CD8-positive, alpha-beta memory T cell (primary cell): ENCODE measurements around the gene AKAP6. TPM values are rescaled to one million over a fixed set of nuclear protein-coding genes. Genes with fewer than 3 reads are reported as not detected.

Source experiments
- CTCF ChIA-PET: fragments of 350-600 bp; sonication (Branson Sonifier 250); formaldehyde crosslinking; loops from one replicate; lab custom pipeline; 2021; ENCODE audit warnings: antibody characterized with exemption; lab: Charles Lee
- POLR2A ChIA-PET: fragments of 350-600 bp; sonication (Branson Sonifier 250); formaldehyde crosslinking; loops from one replicate; lab custom pipeline; 2021; ENCODE audit warnings: antibody characterized with exemption; lab: Charles Lee
- DNase-seq, 5 donors: peaks; one replicate each; pipeline versions ENCODE4 v3.0.0 to v3.0.0-alpha.2; 2020 to 2022; ENCODE audit warnings: mixed read lengths in 1 of 5
- H3K27ac ChIP-seq: one replicate; pipeline ENCODE4 v1.7.0; 2013; ENCODE audit warnings: low read depth, mild to moderate bottlenecking, low read length, moderate library complexity
- H3K27me3 ChIP-seq: 2 replicates; pipeline ENCODE4 v1.7.0; 2013; ENCODE audit warnings: low read length, mild to moderate bottlenecking; ENCODE audit not compliant: insufficient read depth, poor library complexity, severe bottlenecking
- H3K36me3 ChIP-seq: 2 replicates; pipeline ENCODE4 v1.7.0; 2013; ENCODE audit warnings: mild to moderate bottlenecking, low read length, moderate library complexity; ENCODE audit not compliant: insufficient read depth
- H3K4me1 ChIP-seq: 2 replicates; pipeline ENCODE4 v1.7.0; 2013; ENCODE audit warnings: mild to moderate bottlenecking, low read length, moderate library complexity; ENCODE audit not compliant: insufficient read depth
- H3K4me3 ChIP-seq: 2 replicates; pipeline ENCODE4 v1.7.0; 2013; ENCODE audit warnings: mild to moderate bottlenecking, low read length
- H3K9me3 ChIP-seq: 2 replicates; pipeline ENCODE4 v1.7.0; 2013; ENCODE audit warnings: mild to moderate bottlenecking, low read length
- H3K27ac Mint-ChIP-seq, 8 donors: one replicate each; pipeline ENCODE4 v1.8.0; 2020 to 2021; ENCODE audit warnings: mixed read lengths in 8 of 8, mild to moderate bottlenecking in 6 of 8, inconsistent platforms in 3 of 8, moderate library complexity in 3 of 8
- H3K27me3 Mint-ChIP-seq, 2 donors: one replicate each; pipeline ENCODE4 v1.8.0; 2020 to 2021; ENCODE audit warnings: mixed read lengths in 2 of 2, mild to moderate bottlenecking in 1 of 2, moderate library complexity in 1 of 2
- H3K36me3 Mint-ChIP-seq, 3 donors: one replicate each; pipeline ENCODE4 v1.8.0; 2020 to 2021; ENCODE audit warnings: mixed read lengths in 3 of 3, inconsistent platforms in 1 of 3, mild to moderate bottlenecking in 1 of 3
- H3K4me1 Mint-ChIP-seq, 3 donors: one replicate each; pipeline ENCODE4 v1.8.0; 2020 to 2021; ENCODE audit warnings: mixed read lengths in 3 of 3, inconsistent platforms in 1 of 3, mild to moderate bottlenecking in 1 of 3
- H3K4me3 Mint-ChIP-seq, 7 donors: one replicate each; pipeline ENCODE4 v1.8.0; 2020 to 2021; ENCODE audit warnings: mixed read lengths in 7 of 7, mild to moderate bottlenecking in 6 of 7, moderate library complexity in 4 of 7, inconsistent platforms in 2 of 7
- H3K9me3 Mint-ChIP-seq, 5 donors: one replicate each; pipeline ENCODE4 v1.8.0; 2020 to 2022; ENCODE audit warnings: mixed read lengths in 5 of 5, mild to moderate bottlenecking in 3 of 5, moderate library complexity in 2 of 5, inconsistent platforms in 1 of 5
- polyA plus RNA-seq: library from polyadenylated mRNA; unstranded; fragments of 300-500 nt; fragmentation: Illumina TruSeq; gene quantifications from one replicate; pipeline ENCODE4 v1.2.3, GENCODE V29; 2021
- total RNA-seq, 2 experiments: library from RNA; stranded (reverse); gene quantifications; one replicate each; pipeline ENCODE4 v1.2.3, GENCODE V29; 2021

AKAP6 gene
- total and polyA plus RNA-seq, 3 experiments from 2014 or later, result 0.49 to 1.5 (median 1.4) TPM

- no peak for DNase-seq
Measured at GRCh38 chr14:32611752-32612151, 282.7 kb downstream of the AKAP6 start.

GRCh38 chr14:32618991-32619390 lies 289.9 kb downstream of the AKAP6 start:
- DNase-seq, result no peak
- H3K27me3 ChIP-seq, result no peaks in the 10 kb centered on the region
- no peaks in the 10 kb centered on the region for H3K27me3 Mint-ChIP-seq
- no peaks in the 10 kb centered on the region for H3K36me3 Mint-ChIP-seq
- no peaks in the 10 kb centered on the region for H3K4me1 ChIP-seq
- H3K27ac ChIP-seq, result no peak overlapping the region
- ChIA-PET POLR2A (no interaction called here), CTCF (no interaction called here)
- H3K9me3 Mint-ChIP-seq, result peaks cover 0 to 13% (median 5%) of the 10 kb centered on the region in 5 donors
- no peaks in the 10 kb centered on the region for H3K4me1 Mint-ChIP-seq
- no peak overlapping the region for H3K27ac Mint-ChIP-seq
- no peaks in the 10 kb centered on the region for H3K9me3 ChIP-seq
- H3K36me3 ChIP-seq, result no peaks in the 10 kb centered on the region
- H3K4me3 ChIP-seq, result no peak overlapping the region
- no peak overlapping the region for H3K4me3 Mint-ChIP-seq

More at GRCh38 chr14:32611752-32612151, 282.7 kb downstream of the AKAP6 start:
- no peaks in the 10 kb centered on the region for H3K27me3 Mint-ChIP-seq
- no peak overlapping the region for H3K27ac Mint-ChIP-seq
- CTCF ChIA-PET, result no interaction called here
- Histone ChIP-seq H3K4me1 (no peaks in the 10 kb centered on the region), H3K27ac (no peak overlapping the region), H3K9me3 (no peaks in the 10 kb centered on the region), H3K36me3 (no peaks in the 10 kb centered on the region), H3K4me3 (no peak overlapping the region), H3K27me3 (no peaks in the 10 kb centered on the region)
- POLR2A ChIA-PET, result no interaction called here
- H3K9me3 Mint-ChIP-seq, result peaks cover 0 to 9% (median 0%) of the 10 kb centered on the region in 5 donors
- no peaks in the 10 kb centered on the region for H3K4me1 Mint-ChIP-seq
- no peak overlapping the region for H3K4me3 Mint-ChIP-seq
- no peaks in the 10 kb centered on the region for H3K36me3 Mint-ChIP-seq

GRCh38 chr14:32620303-32620702 lies 291.2 kb downstream of the AKAP6 start:
- Histone ChIP-seq H3K4me1 (no peaks in the 10 kb centered on the region), H3K36me3 (no peaks in the 10 kb centered on the region), H3K27ac (no peak overlapping the region), H3K27me3 (no peaks in the 10 kb centered on the region), H3K9me3 (no peaks in the 10 kb centered on the region), H3K4me3 (no peak overlapping the region)
- no peaks in the 10 kb centered on the region for H3K27me3 Mint-ChIP-seq
- no peak overlapping the region for H3K27ac Mint-ChIP-seq
- ChIA-PET POLR2A (no interaction called here), CTCF (no interaction called here)
- peaks cover 0 to 13% (median 5%) of the 10 kb centered on the region in 5 donors for H3K9me3 Mint-ChIP-seq
- H3K4me1 Mint-ChIP-seq, result no peaks in the 10 kb centered on the region
- no peak overlapping the region for H3K4me3 Mint-ChIP-seq
- no peaks in the 10 kb centered on the region for H3K36me3 Mint-ChIP-seq
- DNase-seq, result no peak

- Mint-ChIP-seq H3K9me3 (peaks cover 0 to 13% (median 5%) of the 10 kb centered on the region in 5 donors), H3K27me3 (no peaks in the 10 kb centered on the region), H3K36me3 (no peaks in the 10 kb centered on the region), H3K4me3 (no peak overlapping the region), H3K4me1 (no peaks in the 10 kb centered on the region), H3K27ac (no peak overlapping the region)
- Histone ChIP-seq H3K27me3 (no peaks in the 10 kb centered on the region), H3K9me3 (no peaks in the 10 kb centered on the region), H3K27ac (no peak overlapping the region), H3K4me1 (no peaks in the 10 kb centered on the region), H3K4me3 (no peak overlapping the region), H3K36me3 (no peaks in the 10 kb centered on the region)
- POLR2A ChIA-PET, result no interaction called here
- CTCF ChIA-PET, result no interaction called here
- no peak for DNase-seq
Measured at GRCh38 chr14:32620724-32621123, 291.6 kb downstream of the AKAP6 start.

- ChIA-PET POLR2A (no interaction called here), CTCF (no interaction called here)
- Histone ChIP-seq H3K27me3 (no peaks in the 10 kb centered on the region), H3K27ac (no peak overlapping the region), H3K4me1 (no peaks in the 10 kb centered on the region), H3K9me3 (no peaks in the 10 kb centered on the region), H3K36me3 (no peaks in the 10 kb centered on the region), H3K4me3 (no peak overlapping the region)
- H3K9me3 Mint-ChIP-seq, result peaks cover under 1 to 13% (median 5%) of the 10 kb centered on the region in 5 donors
- H3K27ac Mint-ChIP-seq, result no peak overlapping the region
- no peaks in the 10 kb centered on the region for H3K4me1 Mint-ChIP-seq
- H3K4me3 Mint-ChIP-seq, result no peak overlapping the region
- H3K27me3 Mint-ChIP-seq, result no peaks in the 10 kb centered on the region
- H3K36me3 Mint-ChIP-seq, result no peaks in the 10 kb centered on the region
- no peak for DNase-seq
Measured at GRCh38 chr14:32621585-32621984, 292.5 kb downstream of the AKAP6 start.

- CTCF ChIA-PET, result no interaction called here
- Histone ChIP-seq H3K36me3 (no peaks in the 10 kb centered on the region), H3K27me3 (no peaks in the 10 kb centered on the region), H3K4me1 (no peaks in the 10 kb centered on the region), H3K27ac (no peak overlapping the region), H3K4me3 (no peak overlapping the region), H3K9me3 (no peaks in the 10 kb centered on the region)
- POLR2A ChIA-PET, result no interaction called here
- Mint-ChIP-seq H3K27ac (no peak overlapping the region), H3K9me3 (peaks cover 2 to 8% (median 4%) of the 10 kb centered on the region in 5 donors), H3K36me3 (no peaks in the 10 kb centered on the region), H3K4me3 (no peak overlapping the region), H3K27me3 (no peaks in the 10 kb centered on the region), H3K4me1 (no peaks in the 10 kb centered on the region)
- no peak for DNase-seq
Measured at GRCh38 chr14:32622742-32623141, 293.6 kb downstream of the AKAP6 start.

- peaks cover 0 to 8% (median 3%) of the 10 kb centered on the region in 5 donors for H3K9me3 Mint-ChIP-seq
- Histone ChIP-seq H3K4me1 (no peaks in the 10 kb centered on the region), H3K4me3 (no peak overlapping the region), H3K36me3 (no peaks in the 10 kb centered on the region), H3K27me3 (no peaks in the 10 kb centered on the region), H3K9me3 (no peaks in the 10 kb centered on the region), H3K27ac (no peak overlapping the region)
- H3K36me3 Mint-ChIP-seq, result no peaks in the 10 kb centered on the region
- ChIA-PET POLR2A (no interaction called here), CTCF (no interaction called here)
- H3K27ac Mint-ChIP-seq, result no peak overlapping the region
- no peaks in the 10 kb centered on the region for H3K27me3 Mint-ChIP-seq
- no peak overlapping the region for H3K4me3 Mint-ChIP-seq
- H3K4me1 Mint-ChIP-seq, result no peaks in the 10 kb centered on the region
- no peak for DNase-seq
Measured at GRCh38 chr14:32623300-32624093, 294.4 kb downstream of the AKAP6 start.

- ChIA-PET POLR2A (no interaction called here), CTCF (no interaction called here)
- no peak overlapping the region for H3K4me3 Mint-ChIP-seq
- no peak overlapping the region for H3K27ac Mint-ChIP-seq
- peaks cover 0 to 7% (median 3%) of the 10 kb centered on the region in 5 donors for H3K9me3 Mint-ChIP-seq
- no peaks in the 10 kb centered on the region for H3K36me3 Mint-ChIP-seq
- H3K36me3 ChIP-seq, result no peaks in the 10 kb centered on the region
- no peaks in the 10 kb centered on the region for H3K4me1 Mint-ChIP-seq
- no peaks in the 10 kb centered on the region for H3K4me1 ChIP-seq
- H3K4me3 ChIP-seq, result no peak overlapping the region
- DNase-seq, result no peak
- H3K27me3 ChIP-seq, result no peaks in the 10 kb centered on the region
- H3K27me3 Mint-ChIP-seq, result no peaks in the 10 kb centered on the region
- H3K27ac ChIP-seq, result no peak overlapping the region
- no peaks in the 10 kb centered on the region for H3K9me3 ChIP-seq
Measured at GRCh38 chr14:32625211-32625610, 296.1 kb downstream of the AKAP6 start.
